HepG2 (cell line): Measurements from ENCODE around the gene TK2. TPM values are rescaled to one million over a fixed set of nuclear protein-coding genes. Genes with fewer than 3 reads are reported as not detected.

Experiments used
- HNF4A ChIP-seq: sonication (generic); formaldehyde crosslinking; IDR thresholded peaks from 2 replicates; pipeline ENCODE4 v1.4.0; 2020; ENCODE audit warnings: missing genetic modification reagents
- MIER3 ChIP-seq: IDR thresholded peaks from 2 replicates; pipeline ENCODE4 v1.6.1; 2016; ENCODE audit warnings: missing compliant biosample characterization, borderline replicate concordance
- SP1 ChIP-seq, 2 experiments: fragments of 450-650 bp in 1 of 2; sonication (generic) in 1 of 2; formaldehyde crosslinking in 1 of 2; IDR thresholded peaks; 2 replicates each; pipeline versions ENCODE4 v1.4.0 to v1.6.1; 2016 to 2020; ENCODE audit warnings: missing genetic modification reagents in 1 of 2
- TRIM24 ChIP-seq: sonication (generic); formaldehyde crosslinking; IDR thresholded peaks from 2 replicates; pipeline ENCODE4 v1.8.0; 2022; ENCODE audit warnings: mild to moderate bottlenecking, missing genetic modification reagents
- YY1 ChIP-seq: IDR thresholded peaks from 2 replicates; pipeline ENCODE4 v1.6.1; 2011; ENCODE audit warnings: low read length, low read depth, moderate library complexity, mild to moderate bottlenecking; ENCODE audit not compliant: insufficient read depth, insufficient replicate concordance
- ZBTB3 ChIP-seq: sonication (generic); formaldehyde crosslinking; IDR thresholded peaks from 2 replicates; pipeline ENCODE4 v1.4.0; 2020; ENCODE audit warnings: low read depth, mild to moderate bottlenecking, moderate library complexity, missing genetic modification reagents, borderline replicate concordance
- ZNF318 ChIP-seq: sonication (generic); formaldehyde crosslinking; IDR thresholded peaks from 2 replicates; pipeline ENCODE4 v1.4.0; 2020; ENCODE audit warnings: mild to moderate bottlenecking, missing genetic modification reagents
- ZNF790 ChIP-seq: sonication (generic); formaldehyde crosslinking; IDR thresholded peaks from 2 replicates; pipeline ENCODE4 v1.8.0; 2022; ENCODE audit warnings: missing genetic modification reagents, mild to moderate bottlenecking, borderline replicate concordance
- ZNF883 ChIP-seq: sonication (generic); formaldehyde crosslinking; IDR thresholded peaks from 2 replicates; pipeline ENCODE4 v1.5.1; 2020; ENCODE audit warnings: mild to moderate bottlenecking, missing genetic modification reagents; ENCODE audit errors: not compliant biosample characterization
- polyA plus RNA-seq, 8 experiments: library from polyadenylated mRNA; depleted of rRNA in 3 of 8; stranded (reverse) in 7 of 8; unstranded in 1 of 8; fragments of >200 nt; fragmentation: Illumina TruSeq in 4 of 8; extraction: Trizol in 4 of 8; gene quantifications; 2 replicates each; pipeline versions ENCODE4 v1.2.1 to v1.2.3, GENCODE V29; 2011 to 2016; ENCODE audit warnings: low read depth in 4 of 8, missing spikeins in 1 of 8, mixed read lengths in 1 of 8; ENCODE audit not compliant: insufficient read depth in 1 of 8
- total RNA-seq, 5 experiments: library from RNA; depleted of rRNA; stranded (reverse); fragments of >200 nt; fragmentation: Illumina TruSeq; extraction: Trizol; gene quantifications; 2 replicates each; pipeline ENCODE4 v1.2.3, GENCODE V29; 2016; ENCODE audit warnings: low read depth in 1 of 5
- TF ChIP-seq, protein P1 (sequence below): sonication (generic); formaldehyde crosslinking; IDR thresholded peaks from 2 replicates; pipeline ENCODE4 v1.5.0; 2020; ENCODE audit warnings: mild to moderate bottlenecking, missing genetic modification reagents
- TF ChIP-seq, protein P2 (sequence below): sonication (generic); formaldehyde crosslinking; IDR thresholded peaks from 2 replicates; pipeline ENCODE4 v1.4.0; 2020; ENCODE audit warnings: mild to moderate bottlenecking, low read depth, missing genetic modification reagents

The TK2 gene
- total and polyA plus RNA-seq, 2 of the 13 experiments (the other 11 are each of a cell fraction or from before 2014, with no cell fraction given): 18.7 to 21.0 TPM

- TF ChIP-seq ZNF883 (CRISPR knock-in tag): peak; percentile 99
- peak; percentile 94; the same call in 1 of the 2 replicates for TF ChIP-seq MIER3 (CRISPR knock-in tag)
- no peak; the same call in 1 of the 2 replicates for TF ChIP-seq ZBTB3 (CRISPR knock-in tag)
- TF ChIP-seq, protein P1, sequence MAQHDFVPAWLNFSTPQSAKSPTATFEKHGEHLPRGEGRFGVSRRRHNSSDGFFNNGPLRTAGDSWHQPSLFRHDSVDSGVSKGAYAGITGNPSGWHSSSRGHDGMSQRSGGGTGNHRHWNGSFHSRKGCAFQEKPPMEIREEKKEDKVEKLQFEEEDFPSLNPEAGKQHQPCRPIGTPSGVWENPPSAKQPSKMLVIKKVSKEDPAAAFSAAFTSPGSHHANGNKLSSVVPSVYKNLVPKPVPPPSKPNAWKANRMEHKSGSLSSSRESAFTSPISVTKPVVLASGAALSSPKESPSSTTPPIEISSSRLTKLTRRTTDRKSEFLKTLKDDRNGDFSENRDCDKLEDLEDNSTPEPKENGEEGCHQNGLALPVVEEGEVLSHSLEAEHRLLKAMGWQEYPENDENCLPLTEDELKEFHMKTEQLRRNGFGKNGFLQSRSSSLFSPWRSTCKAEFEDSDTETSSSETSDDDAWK (CRISPR knock-in tag): no peak
- peak; percentile 50 for TF ChIP-seq HNF4A
- TF ChIP-seq, protein P2, sequence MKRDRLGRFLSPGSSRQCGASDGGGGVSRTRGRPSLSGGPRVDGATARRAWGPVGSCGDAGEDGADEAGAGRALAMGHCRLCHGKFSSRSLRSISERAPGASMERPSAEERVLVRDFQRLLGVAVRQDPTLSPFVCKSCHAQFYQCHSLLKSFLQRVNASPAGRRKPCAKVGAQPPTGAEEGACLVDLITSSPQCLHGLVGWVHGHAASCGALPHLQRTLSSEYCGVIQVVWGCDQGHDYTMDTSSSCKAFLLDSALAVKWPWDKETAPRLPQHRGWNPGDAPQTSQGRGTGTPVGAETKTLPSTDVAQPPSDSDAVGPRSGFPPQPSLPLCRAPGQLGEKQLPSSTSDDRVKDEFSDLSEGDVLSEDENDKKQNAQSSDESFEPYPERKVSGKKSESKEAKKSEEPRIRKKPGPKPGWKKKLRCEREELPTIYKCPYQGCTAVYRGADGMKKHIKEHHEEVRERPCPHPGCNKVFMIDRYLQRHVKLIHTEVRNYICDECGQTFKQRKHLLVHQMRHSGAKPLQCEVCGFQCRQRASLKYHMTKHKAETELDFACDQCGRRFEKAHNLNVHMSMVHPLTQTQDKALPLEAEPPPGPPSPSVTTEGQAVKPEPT (CRISPR knock-in tag): peak; percentile 93
- peak; percentile 83 for TF ChIP-seq YY1
- peak; percentile 98; the same call in 1 of the 2 replicates for TF ChIP-seq ZNF790 (CRISPR knock-in tag)
- no peak for TF ChIP-seq TRIM24
- peak; percentile 97; the same call in 1 of the 2 replicates for TF ChIP-seq ZNF318 (CRISPR knock-in tag)
- no peak for TF ChIP-seq SP1 (IDR thresholded peaks at IDR 0.05)
- 0 out of 2 replicates have a peak, but pooled peaks have one; percentile 52 for TF ChIP-seq SP1 (CRISPR knock-in tag; IDR thresholded peaks at IDR 0.05)
Measured at GRCh38 chr16:66552286-66553177, 2.6 kb upstream of the TK2 start, which contains the start of gene CKLF (continued).
